KMS-11 (cell line): ENCODE measurements around the gene THRB.

ENCODE experiments used
- H2AFZ ChIP-seq: fragments of 200-600 bp; sonication (generic); 2 replicates; pipeline ENCODE4 v1.6.1; 2016; ENCODE audit warnings: antibody characterized with exemption, mixed run types, low read depth
- H3K27ac ChIP-seq: fragments of 200-600 bp; sonication (generic); 2 replicates; pipeline ENCODE4 v1.6.1; 2016; ENCODE audit warnings: mild to moderate bottlenecking, mixed run types
- H3K27me3 ChIP-seq: fragments of 200-600 bp; sonication (generic); 2 replicates; pipeline ENCODE4 v1.6.1; 2017; ENCODE audit warnings: mild to moderate bottlenecking, low read depth, mixed run types, moderate library complexity; ENCODE audit not compliant: insufficient read depth
- H3K36me3 ChIP-seq: fragments of 200-600 bp; sonication (generic); 2 replicates; pipeline ENCODE4 v1.6.1; 2017; ENCODE audit warnings: mild to moderate bottlenecking, mixed run types; ENCODE audit not compliant: insufficient read depth
- H3K4me1 ChIP-seq: fragments of 200-600 bp; sonication (generic); 2 replicates; pipeline ENCODE4 v1.6.1; 2016; ENCODE audit warnings: mild to moderate bottlenecking, low read depth, mixed run types; ENCODE audit not compliant: poor library complexity, severe bottlenecking
- H3K4me2 ChIP-seq: fragments of 200-600 bp; sonication (generic); 2 replicates; pipeline ENCODE4 v1.7.0; 2016; ENCODE audit warnings: mild to moderate bottlenecking, mixed run types
- H3K4me3 ChIP-seq: fragments of 200-600 bp; sonication (generic); IDR thresholded peaks from 2 replicates; pipeline ENCODE4 v1.6.1; 2017; ENCODE audit warnings: low read depth, low read length, mixed read lengths; ENCODE audit not compliant: insufficient read depth
- H3K79me2 ChIP-seq: fragments of 200-600 bp; sonication (generic); 2 replicates; pipeline ENCODE4 v1.6.1; 2016; ENCODE audit warnings: low read depth, mixed run types; ENCODE audit not compliant: insufficient read depth
- H3K9ac ChIP-seq: fragments of 200-600 bp; sonication (generic); 2 replicates; pipeline ENCODE4 v1.6.1; 2016; ENCODE audit warnings: mild to moderate bottlenecking, mixed run types
- H4K20me1 ChIP-seq: fragments of 200-600 bp; sonication (generic); 2 replicates; pipeline ENCODE4 v1.6.1; 2016; ENCODE audit warnings: mild to moderate bottlenecking, mixed run types; ENCODE audit not compliant: insufficient read depth
- CTCF ChIP-seq: fragments of 200-600 bp; sonication (generic); conservative IDR thresholded peaks from 2 replicates; pipeline ENCODE4 v1.6.1; 2017; ENCODE audit warnings: low read depth, mild to moderate bottlenecking, antibody characterized with exemption, low read length, moderate library complexity, mixed read lengths

THRB gene

DNA sequence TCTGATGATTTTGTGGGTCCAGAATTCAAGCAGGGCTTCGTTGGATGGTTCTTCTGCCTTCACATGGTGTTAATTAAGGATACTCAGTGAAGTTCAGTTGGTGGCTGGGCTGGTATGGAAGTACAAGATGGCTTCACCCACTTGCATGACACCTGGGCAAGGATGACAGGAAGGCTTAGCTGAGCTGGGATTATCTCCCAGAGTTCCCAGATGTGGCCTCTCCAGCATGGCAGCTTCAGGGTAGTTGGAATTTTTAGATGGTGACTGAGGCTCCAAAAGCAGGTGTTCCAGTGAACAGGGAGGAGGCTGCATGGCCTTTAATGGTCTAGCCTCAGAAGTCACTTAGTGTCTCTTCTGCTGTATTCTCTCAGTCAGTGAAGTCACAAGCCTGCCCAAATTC, 135.5 kb downstream of the THRB start:
- H4K20me1 ChIP-seq, result no peaks in the 10 kb centered on the region
- no peak overlapping the region for H2AFZ ChIP-seq

GRCh38 chr3:24357635-24358034, 137.0 kb downstream of the THRB start:
- H3K36me3 ChIP-seq, result no peaks in the 10 kb centered on the region
- no peak overlapping the region for H3K4me3 ChIP-seq
- no peaks in the 10 kb centered on the region for H3K4me1 ChIP-seq
- H2AFZ ChIP-seq, result no peak overlapping the region
- no peak overlapping the region for H3K27ac ChIP-seq
- TF ChIP-seq CTCF, result no peak
- H3K27me3 ChIP-seq, result no peaks in the 10 kb centered on the region
- H3K79me2 ChIP-seq, result no peaks in the 10 kb centered on the region
- no peak overlapping the region for H3K9ac ChIP-seq
- no peak overlapping the region for H3K4me2 ChIP-seq
- H4K20me1 ChIP-seq, result no peaks in the 10 kb centered on the region

More for the DNA sequence above, 135.5 kb downstream of the THRB start:
- TF ChIP-seq CTCF, result no peak
- no peak overlapping the region for H3K4me3 ChIP-seq
- H3K27ac ChIP-seq, result no peak overlapping the region
- no peaks in the 10 kb centered on the region for H3K4me1 ChIP-seq
- no peak overlapping the region for H3K9ac ChIP-seq
- H3K79me2 ChIP-seq, result no peaks in the 10 kb centered on the region
- no peaks in the 10 kb centered on the region for H3K27me3 ChIP-seq
- H3K36me3 ChIP-seq, result no peaks in the 10 kb centered on the region
- H3K4me2 ChIP-seq, result no peak overlapping the region

DNA sequence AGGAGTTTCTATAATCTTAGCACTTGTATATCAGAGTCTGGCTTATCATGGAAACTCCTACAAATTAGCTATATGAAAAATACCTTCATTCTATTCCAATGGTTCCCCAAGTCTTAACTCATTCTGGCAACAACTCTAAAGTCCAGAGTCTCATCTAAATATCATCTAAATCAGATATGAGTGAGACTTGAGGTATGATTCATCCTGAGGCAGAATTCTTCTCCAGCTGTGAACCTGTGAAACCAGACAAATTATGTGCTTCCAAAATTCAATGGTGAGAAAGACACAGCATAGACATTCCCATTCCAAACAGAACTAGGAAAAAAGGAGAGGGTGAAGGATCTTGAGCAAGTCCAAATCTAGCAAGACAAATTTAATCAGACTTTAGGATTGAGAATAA, 138.8 kb downstream of the THRB start:
- no peak for TF ChIP-seq CTCF
- H3K36me3 ChIP-seq, result no peaks in the 10 kb centered on the region

DNA sequence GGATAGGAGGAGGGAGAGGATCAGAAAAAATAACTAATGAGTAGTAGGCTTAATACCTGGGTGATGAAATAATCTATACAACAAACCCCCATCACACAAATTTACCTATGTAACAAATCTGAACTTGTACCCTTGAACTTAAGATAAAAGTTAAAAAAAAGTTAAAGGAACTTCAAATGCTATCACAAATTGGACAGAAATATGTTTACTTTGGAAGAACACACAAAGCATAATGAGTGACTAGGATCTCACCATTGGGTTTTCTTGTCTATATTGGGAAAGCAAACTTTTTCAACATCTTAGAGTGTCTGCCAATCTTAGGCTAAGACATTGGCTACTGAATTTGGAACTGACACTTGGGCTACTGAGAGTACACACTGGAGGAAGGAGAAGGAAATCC, 140.4 kb downstream of the THRB start:
- Histone ChIP-seq H4K20me1 (no peaks in the 10 kb centered on the region), H3K27me3 (no peaks in the 10 kb centered on the region), H2AFZ (no peak overlapping the region), H3K9ac (no peak overlapping the region), H3K4me3 (no peak overlapping the region), H3K4me1 (no peaks in the 10 kb centered on the region), H3K36me3 (no peaks in the 10 kb centered on the region), H3K79me2 (no peaks in the 10 kb centered on the region), H3K4me2 (no peak overlapping the region), H3K27ac (no peak overlapping the region)
- TF ChIP-seq CTCF, result no peak

More for the DNA sequence above, 138.8 kb downstream of the THRB start:
- Histone ChIP-seq H3K4me2 (no peak overlapping the region), H2AFZ (no peak overlapping the region), H3K9ac (no peak overlapping the region), H3K79me2 (no peaks in the 10 kb centered on the region), H3K4me3 (no peak overlapping the region), H3K27ac (no peak overlapping the region), H3K4me1 (no peaks in the 10 kb centered on the region), H4K20me1 (no peaks in the 10 kb centered on the region), H3K27me3 (no peaks in the 10 kb centered on the region)
